Measurements from ENCODE around the gene ADSS1.

The ADSS1 gene

DNA sequence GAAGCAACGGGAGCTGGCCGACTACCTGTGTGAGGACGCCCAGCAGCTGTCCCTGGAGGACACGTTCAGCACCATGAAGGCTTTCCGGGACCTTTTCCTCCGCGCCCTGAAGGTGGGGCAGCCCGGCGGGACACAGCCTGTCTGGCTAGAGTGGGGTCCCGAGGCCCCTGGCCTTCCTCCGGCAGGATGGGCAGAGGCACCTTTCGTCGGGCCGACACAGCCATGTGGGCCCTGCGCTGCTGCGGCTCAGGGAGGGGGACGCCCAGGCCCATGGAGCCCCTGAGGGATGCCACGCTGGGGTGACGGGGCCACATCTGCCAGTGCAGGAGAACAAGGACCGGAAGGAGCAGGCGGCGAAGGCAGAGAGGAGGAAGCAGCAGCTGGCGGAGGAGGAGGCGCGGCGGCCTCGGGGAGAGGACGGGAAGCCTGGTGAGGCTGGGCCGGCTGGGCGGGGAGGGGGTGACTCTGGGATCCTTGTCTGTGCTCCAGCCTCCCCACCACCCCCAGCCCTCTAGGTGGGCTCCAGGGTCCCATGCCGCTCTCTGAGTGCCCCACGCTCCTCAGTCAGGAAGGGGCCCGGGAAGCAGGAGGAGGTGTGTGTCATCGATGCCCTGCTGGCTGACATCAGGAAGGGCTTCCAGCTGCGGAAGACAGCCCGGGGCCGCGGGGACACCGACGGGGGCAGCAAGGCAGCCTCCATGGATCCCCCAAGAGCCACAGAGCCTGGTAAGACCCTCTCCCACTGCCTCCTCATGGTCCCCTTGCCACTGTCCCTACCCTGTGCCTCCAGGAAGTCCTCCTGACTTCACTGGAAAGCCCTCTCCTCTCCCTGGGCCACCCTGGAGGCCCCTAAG, 10.9 kb upstream of the ADSS1 start:
- H3K9me3 ChIP-seq (ENCODE audit: low read length), result no peaks in the 10 kb centered on the region
- no peak overlapping the region for H2AFZ ChIP-seq (ENCODE audit: low read length)
- H3K36me3 ChIP-seq (ENCODE audit: insufficient read depth, low read length), result no peaks in the 10 kb centered on the region
- H3K9ac ChIP-seq (ENCODE audit: low read length), result no peak overlapping the region
- H3K4me3 ChIP-seq (ENCODE audit: low read depth, low read length, poor library complexity, severe bottlenecking), result no peak overlapping the region
- no peak for TF ChIP-seq EZH2 (IDR thresholded peaks at IDR 0.05; ENCODE audit: borderline replicate concordance, low read length)
- H3K27me3 ChIP-seq (ENCODE audit: insufficient read depth, low read length), result peaks cover 16% of the 10 kb centered on the region; the same call in 1 of the 2 replicates
- H3K4me1 ChIP-seq (ENCODE audit: insufficient read depth, low read length, severe bottlenecking), result peaks cover 8% of the 10 kb centered on the region
- H3K79me2 ChIP-seq (ENCODE audit: insufficient read depth, low read length), result no peaks in the 10 kb centered on the region
- no peaks in the 10 kb centered on the region for H4K20me1 ChIP-seq (ENCODE audit: insufficient read depth, low read length)
- H3F3A ChIP-seq (ENCODE audit: insufficient read depth, low read length), result no peaks in the 10 kb centered on the region
- H3K9me2 ChIP-seq (ENCODE audit: low read depth, low read length), result no peaks in the 10 kb centered on the region
- no peak overlapping the region for H3K4me2 ChIP-seq (ENCODE audit: low read length)
- H3K27ac ChIP-seq (ENCODE audit: low read depth, low read length, poor library complexity, severe bottlenecking), result no peak overlapping the region

DNA sequence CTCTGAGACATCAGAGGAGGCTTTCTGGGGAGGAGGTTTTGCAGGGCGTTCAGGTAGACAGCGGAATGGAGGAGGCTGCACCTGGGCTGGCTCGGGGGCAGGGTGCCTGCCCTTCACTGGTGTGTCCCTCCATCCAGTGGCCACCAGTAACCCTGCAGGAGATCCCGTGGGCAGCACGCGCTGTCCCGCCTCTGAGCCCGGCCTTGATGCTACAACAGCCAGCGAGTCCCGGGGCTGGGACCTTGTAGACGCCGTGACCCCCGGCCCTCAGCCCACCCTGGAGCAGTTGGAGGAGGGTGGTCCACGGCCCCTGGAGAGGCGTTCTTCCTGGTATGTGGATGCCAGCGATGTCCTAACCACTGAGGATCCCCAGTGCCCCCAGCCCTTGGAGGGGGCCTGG, 10.0 kb upstream of the ADSS1 start:
- Histone ChIP-seq H3K27ac (ENCODE audit: low read depth, low read length, poor library complexity, severe bottlenecking) (no peak overlapping the region), H4K20me1 (ENCODE audit: insufficient read depth, low read length) (no peaks in the 10 kb centered on the region), H3K4me3 (ENCODE audit: low read depth, low read length, poor library complexity, severe bottlenecking) (no peak overlapping the region), H3K27me3 (ENCODE audit: insufficient read depth, low read length) (peaks cover 16% of the 10 kb centered on the region; the same call in 1 of the 2 replicates), H3K9me2 (ENCODE audit: low read depth, low read length) (no peaks in the 10 kb centered on the region), H3K9ac (ENCODE audit: low read length) (no peak overlapping the region), H3K9me3 (ENCODE audit: low read length) (no peaks in the 10 kb centered on the region), H3K4me2 (ENCODE audit: low read length) (no peak overlapping the region), H3F3A (ENCODE audit: insufficient read depth, low read length) (no peaks in the 10 kb centered on the region), H3K4me1 (ENCODE audit: insufficient read depth, low read length, severe bottlenecking) (peaks cover 11% of the 10 kb centered on the region), H3K79me2 (ENCODE audit: insufficient read depth, low read length) (no peaks in the 10 kb centered on the region), H3K36me3 (ENCODE audit: insufficient read depth, low read length) (no peaks in the 10 kb centered on the region), H2AFZ (ENCODE audit: low read length) (no peak overlapping the region)
- TF ChIP-seq EZH2 (IDR thresholded peaks at IDR 0.05; ENCODE audit: borderline replicate concordance, low read length), result no peak
- TF ChIP-seq, protein P1, sequence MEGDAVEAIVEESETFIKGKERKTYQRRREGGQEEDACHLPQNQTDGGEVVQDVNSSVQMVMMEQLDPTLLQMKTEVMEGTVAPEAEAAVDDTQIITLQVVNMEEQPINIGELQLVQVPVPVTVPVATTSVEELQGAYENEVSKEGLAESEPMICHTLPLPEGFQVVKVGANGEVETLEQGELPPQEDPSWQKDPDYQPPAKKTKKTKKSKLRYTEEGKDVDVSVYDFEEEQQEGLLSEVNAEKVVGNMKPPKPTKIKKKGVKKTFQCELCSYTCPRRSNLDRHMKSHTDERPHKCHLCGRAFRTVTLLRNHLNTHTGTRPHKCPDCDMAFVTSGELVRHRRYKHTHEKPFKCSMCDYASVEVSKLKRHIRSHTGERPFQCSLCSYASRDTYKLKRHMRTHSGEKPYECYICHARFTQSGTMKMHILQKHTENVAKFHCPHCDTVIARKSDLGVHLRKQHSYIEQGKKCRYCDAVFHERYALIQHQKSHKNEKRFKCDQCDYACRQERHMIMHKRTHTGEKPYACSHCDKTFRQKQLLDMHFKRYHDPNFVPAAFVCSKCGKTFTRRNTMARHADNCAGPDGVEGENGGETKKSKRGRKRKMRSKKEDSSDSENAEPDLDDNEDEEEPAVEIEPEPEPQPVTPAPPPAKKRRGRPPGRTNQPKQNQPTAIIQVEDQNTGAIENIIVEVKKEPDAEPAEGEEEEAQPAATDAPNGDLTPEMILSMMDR (IDR thresholded peaks at IDR 0.05; ENCODE audit: low read length), result no peak

DNA sequence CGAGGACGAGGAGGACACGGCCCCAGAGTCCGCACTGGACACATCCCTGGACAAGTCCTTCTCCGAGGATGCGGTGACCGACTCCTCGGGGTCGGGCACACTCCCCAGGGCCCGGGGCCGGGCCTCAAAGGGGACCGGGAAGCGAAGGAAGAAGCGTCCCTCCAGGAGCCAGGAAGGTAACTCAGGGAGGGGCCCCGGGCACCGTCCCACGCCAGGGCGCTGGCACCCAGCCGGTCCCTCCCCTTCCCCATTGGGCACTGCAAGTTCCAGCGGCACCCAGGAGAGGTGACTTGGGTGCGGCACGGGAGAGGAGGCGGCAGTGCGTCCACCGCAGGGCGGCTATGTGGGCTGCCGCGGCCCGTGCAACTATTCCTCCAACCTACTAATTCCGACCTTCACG, 9.3 kb upstream of the ADSS1 start:
- TF ChIP-seq, protein P1 (IDR thresholded peaks at IDR 0.05; ENCODE audit: low read length), result no peak
- TF ChIP-seq EZH2 (IDR thresholded peaks at IDR 0.05; ENCODE audit: borderline replicate concordance, low read length), result no peak
- no peak overlapping the region for H3K9ac ChIP-seq (ENCODE audit: low read length)

More for the DNA sequence above, 9.3 kb upstream of the ADSS1 start:
- no peaks in the 10 kb centered on the region for H3K9me3 ChIP-seq (ENCODE audit: low read length)
- H3K4me1 ChIP-seq (ENCODE audit: insufficient read depth, low read length, severe bottlenecking), result peaks cover 11% of the 10 kb centered on the region
- H3K27ac ChIP-seq (ENCODE audit: low read depth, low read length, poor library complexity, severe bottlenecking), result no peak overlapping the region
- H3K79me2 ChIP-seq (ENCODE audit: insufficient read depth, low read length), result no peaks in the 10 kb centered on the region
- no peak overlapping the region for H3K4me2 ChIP-seq (ENCODE audit: low read length)
- H3K9me2 ChIP-seq (ENCODE audit: low read depth, low read length), result no peaks in the 10 kb centered on the region
- no peaks in the 10 kb centered on the region for H4K20me1 ChIP-seq (ENCODE audit: insufficient read depth, low read length)
- no peaks in the 10 kb centered on the region for H3K36me3 ChIP-seq (ENCODE audit: insufficient read depth, low read length)
- peaks cover 16% of the 10 kb centered on the region; the same call in 1 of the 2 replicates for H3K27me3 ChIP-seq (ENCODE audit: insufficient read depth, low read length)
- no peak overlapping the region for H2AFZ ChIP-seq (ENCODE audit: low read length)
- no peaks in the 10 kb centered on the region for H3F3A ChIP-seq (ENCODE audit: insufficient read depth, low read length)
- no peak overlapping the region for H3K4me3 ChIP-seq (ENCODE audit: low read depth, low read length, poor library complexity, severe bottlenecking)
